H9 (cell line): ENCODE data around the gene NEGR1. TPM values are rescaled to one million over a fixed set of nuclear protein-coding genes. Genes with fewer than 3 reads are reported as not detected.

ENCODE experiments used
- DNase-seq: peaks from one replicate; pipeline ENCODE4 v3.0.0-alpha.2; 2017
- H2AFZ ChIP-seq: one replicate; pipeline ENCODE4 v1.6.1; 2013; ENCODE audit warnings: mild to moderate bottlenecking, low read length, control low read depth, moderate library complexity
- H2AK5ac ChIP-seq: 2 replicates; pipeline ENCODE4 v1.6.1; 2013; ENCODE audit warnings: low read length, control low read depth, mixed read lengths; ENCODE audit not compliant: insufficient read length
- H2BK120ac ChIP-seq: one replicate; pipeline ENCODE4 v1.6.1; 2013; ENCODE audit warnings: low read depth, mild to moderate bottlenecking, low read length, control low read depth, inconsistent platforms; ENCODE audit not compliant: poor library complexity, severe bottlenecking
- H2BK12ac ChIP-seq: 2 replicates; pipeline ENCODE4 v1.6.1; 2013; ENCODE audit warnings: low read length, control low read depth, mixed read lengths, low read depth; ENCODE audit not compliant: insufficient read length
- H2BK15ac ChIP-seq: 2 replicates; pipeline ENCODE4 v1.6.1; 2013; ENCODE audit warnings: low read depth, low read length, control low read depth
- H2BK20ac ChIP-seq: one replicate; pipeline ENCODE4 v1.6.1; 2013; ENCODE audit warnings: low read depth, mild to moderate bottlenecking, low read length, control low read depth, inconsistent platforms; ENCODE audit not compliant: poor library complexity, severe bottlenecking
- H2BK5ac ChIP-seq: 2 replicates; pipeline ENCODE4 v1.6.1; 2013; ENCODE audit warnings: low read length, control low read depth, mixed read lengths; ENCODE audit not compliant: insufficient read length
- H3K14ac ChIP-seq: 2 replicates; pipeline ENCODE4 v1.6.1; 2013; ENCODE audit warnings: low read length, control low read depth; ENCODE audit not compliant: insufficient read depth
- H3K18ac ChIP-seq: 2 replicates; pipeline ENCODE4 v1.6.1; 2013; ENCODE audit warnings: low read depth, mild to moderate bottlenecking, mixed read lengths, low read length, control low read depth; ENCODE audit not compliant: insufficient read length
- H3K23ac ChIP-seq: 2 replicates; pipeline ENCODE4 v1.6.1; 2013; ENCODE audit warnings: low read length, control low read depth, mixed read lengths, low read depth; ENCODE audit not compliant: insufficient read length
- H3K23me2 ChIP-seq: 2 replicates; pipeline ENCODE4 v1.6.1; 2013; ENCODE audit warnings: low read depth, mild to moderate bottlenecking, mixed read lengths, low read length, control low read depth; ENCODE audit not compliant: insufficient read length, poor library complexity, severe bottlenecking
- H3K27ac ChIP-seq: 2 replicates; pipeline ENCODE4 v1.5.1; 2013; ENCODE audit warnings: low read length, control low read depth, mixed read lengths, low read depth; ENCODE audit not compliant: insufficient read length
- H3K27me3 ChIP-seq: 2 replicates; pipeline ENCODE4 v1.6.1; 2013; ENCODE audit warnings: low read length, control low read depth, inconsistent platforms; ENCODE audit not compliant: insufficient read depth
- H3K4ac ChIP-seq: 2 replicates; pipeline ENCODE4 v1.6.1; 2013; ENCODE audit warnings: low read depth, mild to moderate bottlenecking, control low read depth, inconsistent platforms, low read length, moderate library complexity
- H3K4me1 ChIP-seq: 2 replicates; pipeline ENCODE4 v1.6.1; 2013; ENCODE audit warnings: low read length, control low read depth, inconsistent platforms; ENCODE audit not compliant: insufficient read depth
- H3K4me2 ChIP-seq: 2 replicates; pipeline ENCODE4 v1.6.1; 2013; ENCODE audit warnings: low read length, control low read depth, mixed read lengths; ENCODE audit not compliant: insufficient read length, insufficient read depth
- H3K56ac ChIP-seq: 2 replicates; pipeline ENCODE4 v1.6.1; 2013; ENCODE audit warnings: low read depth, mild to moderate bottlenecking, mixed read lengths, low read length, control low read depth; ENCODE audit not compliant: insufficient read length
- H3K79me1 ChIP-seq: 2 replicates; pipeline ENCODE4 v1.6.1; 2013; ENCODE audit warnings: low read depth, mild to moderate bottlenecking, moderate library complexity, low read length, control low read depth, inconsistent platforms; ENCODE audit not compliant: insufficient read depth, poor library complexity, severe bottlenecking
- H3K79me2 ChIP-seq: 2 replicates; pipeline ENCODE4 v1.6.1; 2013; ENCODE audit warnings: low read length, control low read depth, inconsistent platforms; ENCODE audit not compliant: insufficient read depth
- H3K9ac ChIP-seq: 2 replicates; pipeline ENCODE4 v1.6.1; 2013; ENCODE audit warnings: low read length, control low read depth, mixed read lengths; ENCODE audit not compliant: insufficient read length; ENCODE audit errors: extremely low read depth
- H3K9me3 ChIP-seq: one replicate; pipeline ENCODE4 v1.6.1; 2013; ENCODE audit warnings: low read depth, low read length, inconsistent platforms; ENCODE audit not compliant: control insufficient read depth
- H3T11ph ChIP-seq: one replicate; pipeline ENCODE4 v1.6.1; 2013; ENCODE audit warnings: mild to moderate bottlenecking, low read length, control low read depth, inconsistent platforms
- H4K20me1 ChIP-seq: one replicate; pipeline ENCODE4 v1.6.1; 2013; ENCODE audit not compliant: control insufficient read depth, insufficient read length, insufficient read depth
- H4K5ac ChIP-seq: 2 replicates; pipeline ENCODE4 v1.6.1; 2013; ENCODE audit warnings: low read depth, mild to moderate bottlenecking, mixed read lengths, low read length, control low read depth; ENCODE audit not compliant: insufficient read length
- H4K8ac ChIP-seq: replicated peaks from 2 replicates; pipeline ENCODE4 v1.6.1; 2013; ENCODE audit warnings: low read length, control low read depth, mixed read lengths, low read depth; ENCODE audit not compliant: insufficient read length
- H4K91ac ChIP-seq: 2 replicates; pipeline ENCODE4 v1.6.1; 2013; ENCODE audit warnings: low read depth, mild to moderate bottlenecking, moderate library complexity, mixed read lengths, low read length, control low read depth; ENCODE audit not compliant: insufficient read length
- H3K27ac Mint-ChIP-seq, 3 experiments: 2 replicates in 2 of 3; 3 replicates in 1 of 3; pipeline ENCODE4 v1.8.0; 2020 to 2021; ENCODE audit warnings: mixed read lengths in 3 of 3, mild to moderate bottlenecking in 1 of 3, moderate library complexity in 1 of 3
- H3K27me3 Mint-ChIP-seq: 2 replicates; pipeline ENCODE4 v1.8.0; 2021; ENCODE audit warnings: low read depth, mild to moderate bottlenecking, moderate library complexity, mixed read lengths
- H3K36me3 Mint-ChIP-seq, 3 experiments: 2 replicates in 2 of 3; 3 replicates in 1 of 3; pipeline ENCODE4 v1.8.0; 2020 to 2021; ENCODE audit warnings: low read depth in 3 of 3, mixed read lengths in 3 of 3; ENCODE audit not compliant: insufficient read depth in 1 of 3
- H3K4me1 Mint-ChIP-seq, 2 experiments: 2 replicates each; pipeline ENCODE4 v1.8.0; 2020; ENCODE audit warnings: mixed read lengths in 2 of 2
- H3K4me3 Mint-ChIP-seq, 2 experiments: 2 replicates in 1 of 2; 3 replicates in 1 of 2; pipeline ENCODE4 v1.8.0; 2020 to 2021; ENCODE audit warnings: mild to moderate bottlenecking in 2 of 2, mixed read lengths in 2 of 2, moderate library complexity in 1 of 2
- H3K9me3 Mint-ChIP-seq, 2 experiments: 2 replicates in 1 of 2; 3 replicates in 1 of 2; pipeline ENCODE4 v1.8.0; 2020; ENCODE audit warnings: mild to moderate bottlenecking in 2 of 2, mixed read lengths in 2 of 2, moderate library complexity in 1 of 2
- total RNA-seq: library from RNA; stranded (reverse); gene quantifications from 2 replicates; pipeline ENCODE4 v1.2.1, GENCODE V29; 2021
- TF ChIP-seq, protein P1 (sequence below): fragments of 200-600 bp; sonication (generic); conservative IDR thresholded peaks from 3 replicates; pipeline ENCODE4 v1.8.0; 2021; ENCODE audit warnings: antibody characterized with exemption, mild to moderate bottlenecking

The NEGR1 gene
- total RNA-seq, 1 experiment from 2014 or later, result 0.13 TPM

DNA sequence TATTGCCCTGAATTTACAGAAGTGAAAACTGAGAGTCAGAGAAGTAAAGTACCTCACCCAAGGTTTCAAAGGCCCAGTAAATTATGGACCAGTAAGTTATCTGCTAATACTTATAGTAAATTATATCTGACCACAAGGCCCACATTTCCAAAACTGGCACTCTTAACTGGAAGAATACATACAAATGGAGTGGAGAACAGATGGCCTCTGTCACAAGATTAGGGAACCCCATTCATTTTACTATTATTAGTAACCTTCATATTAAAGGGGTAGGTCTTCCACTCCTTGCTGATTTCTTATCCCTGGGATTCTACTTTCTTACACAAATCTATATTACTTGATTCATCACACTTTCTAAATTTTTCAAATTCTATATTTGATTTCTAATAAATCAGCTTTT is 588.8 kb downstream of the NEGR1 start:
- H3K4ac ChIP-seq, result no peak overlapping the region
- no peaks in the 10 kb centered on the region for H3K36me3 Mint-ChIP-seq
- no peak overlapping the region for H3K23ac ChIP-seq
- no peak overlapping the region for H3K4me3 Mint-ChIP-seq
- H3K9me3 Mint-ChIP-seq, result no peaks in the 10 kb centered on the region
- no peak overlapping the region for H3K4me2 ChIP-seq
- no peak overlapping the region for H3K27ac ChIP-seq
- H3K18ac ChIP-seq, result no peak overlapping the region
- no peaks in the 10 kb centered on the region for H3K4me1 Mint-ChIP-seq
- no peak overlapping the region for H3K27ac Mint-ChIP-seq
- H3T11ph ChIP-seq, result no peak overlapping the region
- no peak for DNase-seq
- no peak overlapping the region for H4K91ac ChIP-seq
- H2BK15ac ChIP-seq, result no peak overlapping the region
- no peaks in the 10 kb centered on the region for H3K4me1 ChIP-seq
- no peak overlapping the region for H2BK12ac ChIP-seq
- no peak overlapping the region for H2AFZ ChIP-seq
- H3K79me2 ChIP-seq, result no peaks in the 10 kb centered on the region
- no peak overlapping the region for H2BK5ac ChIP-seq
- no peak overlapping the region for H2AK5ac ChIP-seq
- no peak overlapping the region for H3K14ac ChIP-seq
- H3K27me3 ChIP-seq, result no peaks in the 10 kb centered on the region
- H4K5ac ChIP-seq, result no peak overlapping the region
- H4K8ac ChIP-seq, result no peak overlapping the region
- no peaks in the 10 kb centered on the region for H3K9me3 ChIP-seq
- no peaks in the 10 kb centered on the region for H4K20me1 ChIP-seq
- no peak overlapping the region for H3K9ac ChIP-seq
- H3K56ac ChIP-seq, result no peak overlapping the region
- no peaks in the 10 kb centered on the region for H3K27me3 Mint-ChIP-seq
- H2BK120ac ChIP-seq, result no peak overlapping the region
- H3K23me2 ChIP-seq, result no peaks in the 10 kb centered on the region
- TF ChIP-seq, protein P1, sequence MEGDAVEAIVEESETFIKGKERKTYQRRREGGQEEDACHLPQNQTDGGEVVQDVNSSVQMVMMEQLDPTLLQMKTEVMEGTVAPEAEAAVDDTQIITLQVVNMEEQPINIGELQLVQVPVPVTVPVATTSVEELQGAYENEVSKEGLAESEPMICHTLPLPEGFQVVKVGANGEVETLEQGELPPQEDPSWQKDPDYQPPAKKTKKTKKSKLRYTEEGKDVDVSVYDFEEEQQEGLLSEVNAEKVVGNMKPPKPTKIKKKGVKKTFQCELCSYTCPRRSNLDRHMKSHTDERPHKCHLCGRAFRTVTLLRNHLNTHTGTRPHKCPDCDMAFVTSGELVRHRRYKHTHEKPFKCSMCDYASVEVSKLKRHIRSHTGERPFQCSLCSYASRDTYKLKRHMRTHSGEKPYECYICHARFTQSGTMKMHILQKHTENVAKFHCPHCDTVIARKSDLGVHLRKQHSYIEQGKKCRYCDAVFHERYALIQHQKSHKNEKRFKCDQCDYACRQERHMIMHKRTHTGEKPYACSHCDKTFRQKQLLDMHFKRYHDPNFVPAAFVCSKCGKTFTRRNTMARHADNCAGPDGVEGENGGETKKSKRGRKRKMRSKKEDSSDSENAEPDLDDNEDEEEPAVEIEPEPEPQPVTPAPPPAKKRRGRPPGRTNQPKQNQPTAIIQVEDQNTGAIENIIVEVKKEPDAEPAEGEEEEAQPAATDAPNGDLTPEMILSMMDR, result no peak
- no peaks in the 10 kb centered on the region for H3K79me1 ChIP-seq
- H2BK20ac ChIP-seq, result no peak overlapping the region
